HG02588 (cell line): ENCODE results near the gene TNC.
A peak's percentile ranks its signal among the peaks of the same experiment; 100 is the strongest.

Source experiments
- ATAC-seq: cut with Tn5 transposase; IDR thresholded peaks from one replicate; pipeline ENCODE4 v1.9.1; 2021; ENCODE audit warnings: mild to moderate bottlenecking, moderate library complexity; ENCODE audit not compliant: unreplicated experiment

TNC gene

GRCh38 chr9:115058175-115058574, 59.8 kb downstream of the TNC start:
- no peak for ATAC-seq

- ATAC-seq, result no peak
Measured at GRCh38 chr9:115057559-115057958, 60.4 kb downstream of the TNC start.

- no peak for ATAC-seq
Measured at GRCh38 chr9:115050002-115050490, 67.9 kb downstream of the TNC start.

- ATAC-seq, result no peak
Measured at GRCh38 chr9:115046824-115047223, 71.1 kb downstream of the TNC start.

GRCh38 chr9:115046199-115046598, 71.8 kb downstream of the TNC start:
- no peak for ATAC-seq

- peak; percentile 25 for ATAC-seq
Measured at GRCh38 chr9:115043632-115044031, 74.3 kb downstream of the TNC start.

GRCh38 chr9:115042781-115043509, 75.0 kb downstream of the TNC start:
- ATAC-seq, result peak; percentile 70

GRCh38 chr9:115039516-115040120, 78.3 kb downstream of the TNC start:
- no peak for ATAC-seq

- ATAC-seq, result no peak
Measured at GRCh38 chr9:115038178-115038577, 79.8 kb downstream of the TNC start.

- peak; percentile 5 for ATAC-seq
Measured at GRCh38 chr9:115036691-115037090, 81.3 kb downstream of the TNC start.

- ATAC-seq, result peak; percentile 81
Measured at GRCh38 chr9:115035841-115036612, 81.9 kb downstream of the TNC start.

GRCh38 chr9:115034801-115035200, 83.2 kb downstream of the TNC start:
- ATAC-seq, result no peak

- ATAC-seq, result no peak
Measured at GRCh38 chr9:115033800-115034199, 84.2 kb downstream of the TNC start.

- no peak for ATAC-seq
Measured at GRCh38 chr9:115032296-115032695, 85.7 kb downstream of the TNC start.

GRCh38 chr9:115030006-115030405, 88.0 kb downstream of the TNC start:
- ATAC-seq, result no peak

GRCh38 chr9:115025721-115026120, 92.2 kb downstream of the TNC start:
- ATAC-seq, result no peak

- no peak for ATAC-seq
Measured at GRCh38 chr9:115024925-115025535, 92.9 kb downstream of the TNC start.

- ATAC-seq, result no peak
Measured at GRCh38 chr9:115022760-115023434, 95.1 kb downstream of the TNC start.

GRCh38 chr9:115018547-115019435, 99.2 kb downstream of the TNC start:
- ATAC-seq, result no peak

GRCh38 chr9:115016344-115016743, 101.6 kb downstream of the TNC start:
- ATAC-seq, result no peak
